Iris pigment epithelial cell (primary cell): ENCODE data around the gene KRT34.

Source experiments
- DNase-seq: peaks from one replicate; pipeline ENCODE4 v3.0.0-alpha.2; 2011; ENCODE audit warnings: low read depth

KRT34 gene

DNA sequence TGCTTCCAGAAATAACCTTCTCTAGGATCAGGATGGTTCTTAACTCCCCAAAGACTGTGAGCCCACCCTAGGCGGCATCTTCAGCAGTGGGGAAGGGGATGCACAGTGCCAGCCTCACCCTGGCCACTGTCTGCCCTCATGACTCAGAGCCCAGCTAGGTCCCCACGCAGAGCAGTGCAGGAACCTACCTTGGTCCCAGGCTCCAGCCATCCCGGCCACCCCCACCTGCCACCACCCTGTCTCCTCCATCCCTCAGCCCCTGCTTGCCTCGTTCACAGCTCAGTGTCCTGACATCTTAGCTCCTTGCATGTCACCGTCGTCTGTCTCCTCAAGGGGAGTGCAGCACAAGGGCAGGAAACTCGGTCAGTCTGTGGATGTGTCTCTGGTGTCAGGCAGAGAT is 50.5 kb downstream of the KRT34 start:
- DNase-seq: no peak

GRCh38 chr17:41329279-41329948 is 52.7 kb downstream of the KRT34 start:
- DNase-seq: peak; percentile 57

- DNase-seq: no peak
Measured at GRCh38 chr17:41328207-41328606, 53.9 kb downstream of the KRT34 start.
